Measurements from ENCODE around the gene BID. TPM values are rescaled to one million over a fixed set of nuclear protein-coding genes. Genes with fewer than 3 reads are reported as not detected.
"Not testable (repeated sequence)": the region's sequence is repeated elsewhere in the genome, so short reads cannot be mapped to it uniquely, and the experiment has no call there.

Gene BID
- polyA plus RNA-seq, 10 donors: 16.0 to 26.5 (median 20.0) TPM

DNA sequence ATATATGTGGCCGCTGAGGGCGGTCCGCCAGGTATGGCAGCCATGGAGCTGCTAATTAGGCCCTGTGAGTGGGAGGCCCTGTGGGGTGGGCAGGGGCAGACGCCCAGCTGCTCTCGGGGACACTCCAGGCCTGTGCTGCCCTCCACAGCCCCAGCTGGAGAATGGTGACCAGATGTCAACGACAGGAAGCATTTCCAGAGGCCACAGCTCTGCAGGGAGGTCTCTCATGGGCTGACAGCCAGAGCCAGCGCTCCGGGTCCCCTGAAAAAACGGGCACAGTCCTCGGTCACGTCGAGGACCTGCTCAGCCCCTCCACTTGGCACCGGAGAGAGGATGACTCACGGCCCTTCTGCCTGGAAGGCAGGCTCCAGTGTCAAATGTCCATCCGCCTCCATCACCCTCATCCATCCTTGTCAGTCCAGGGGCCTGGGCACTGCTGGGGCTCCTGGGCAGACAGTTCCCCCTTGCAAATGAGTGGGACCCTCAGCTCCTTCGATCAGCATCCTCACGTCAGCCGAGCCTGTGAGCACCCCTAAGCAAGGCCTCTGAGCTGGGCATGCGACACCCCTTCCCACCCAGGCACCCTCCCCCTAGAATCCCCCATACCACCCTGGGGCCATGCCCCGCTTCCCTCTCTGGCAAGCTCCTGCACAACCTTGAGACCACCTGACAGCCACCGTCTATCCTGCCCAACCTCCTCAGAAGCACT lies 1.9 kb downstream of the BID start:
- DNase-seq: peak in 1 of 3 donors; percentile 45

DNA sequence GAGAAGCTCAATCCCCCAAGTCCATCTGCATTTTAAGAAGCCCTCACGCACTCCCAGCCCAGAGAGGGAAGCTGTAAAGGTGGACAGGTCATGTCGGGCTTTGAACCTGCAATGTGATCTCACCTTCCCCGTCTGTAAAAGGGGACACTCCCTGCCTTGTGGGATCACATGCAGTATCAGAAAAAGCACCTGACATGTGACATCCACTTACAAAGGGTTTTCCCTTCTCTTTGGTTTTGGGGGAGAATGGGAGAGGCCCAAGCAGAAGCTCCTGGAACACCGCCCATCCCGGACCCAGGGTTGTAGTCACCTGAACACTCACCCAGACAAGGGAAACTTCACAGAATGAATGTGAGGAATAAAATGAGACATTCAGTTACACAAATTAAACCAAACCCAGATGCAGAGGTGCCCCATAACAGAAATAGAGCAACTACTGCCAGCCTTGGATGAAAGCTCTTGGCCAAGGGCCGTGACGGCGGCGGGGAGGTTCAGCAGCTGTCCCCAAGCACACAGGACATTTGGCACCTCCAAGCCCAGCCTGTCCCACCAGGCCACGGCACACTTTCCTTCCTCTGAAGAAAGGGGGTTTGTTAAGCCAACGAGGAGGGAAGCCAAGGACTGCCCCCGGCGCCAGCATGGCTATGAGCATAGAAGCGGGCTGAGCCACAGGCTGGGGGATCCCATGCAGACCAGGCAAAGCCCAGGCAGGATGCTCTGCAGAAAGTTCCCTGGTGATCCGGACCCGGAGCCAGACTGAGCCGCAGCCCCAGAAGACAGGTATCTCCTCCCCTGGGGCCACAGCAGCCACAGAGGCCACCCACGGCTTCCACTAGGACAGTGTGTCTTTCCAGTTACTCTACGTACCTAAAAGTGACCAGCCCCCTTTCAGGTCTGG lies 3.8 kb downstream of the BID start:
- DNase-seq: no peak

DNA sequence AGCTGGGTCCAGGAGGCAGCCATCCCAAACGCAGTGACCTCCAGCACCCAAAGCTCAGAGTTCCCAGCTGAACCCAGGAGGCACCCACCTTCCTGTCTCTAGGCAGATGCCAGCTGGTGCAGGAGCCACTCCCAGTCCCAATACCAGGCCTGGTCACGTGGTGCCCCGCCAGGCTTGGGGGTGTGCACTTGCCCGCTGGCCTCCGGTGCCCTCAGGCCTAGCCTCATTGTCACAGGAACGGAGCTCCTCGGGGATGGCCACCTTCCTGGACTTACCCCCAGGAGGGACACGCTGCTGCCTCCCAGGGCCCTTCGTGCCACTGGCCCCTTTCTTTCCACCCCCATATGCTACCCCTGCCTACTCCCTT lies 4.6 kb downstream of the BID start:
- no peak for DNase-seq

DNA sequence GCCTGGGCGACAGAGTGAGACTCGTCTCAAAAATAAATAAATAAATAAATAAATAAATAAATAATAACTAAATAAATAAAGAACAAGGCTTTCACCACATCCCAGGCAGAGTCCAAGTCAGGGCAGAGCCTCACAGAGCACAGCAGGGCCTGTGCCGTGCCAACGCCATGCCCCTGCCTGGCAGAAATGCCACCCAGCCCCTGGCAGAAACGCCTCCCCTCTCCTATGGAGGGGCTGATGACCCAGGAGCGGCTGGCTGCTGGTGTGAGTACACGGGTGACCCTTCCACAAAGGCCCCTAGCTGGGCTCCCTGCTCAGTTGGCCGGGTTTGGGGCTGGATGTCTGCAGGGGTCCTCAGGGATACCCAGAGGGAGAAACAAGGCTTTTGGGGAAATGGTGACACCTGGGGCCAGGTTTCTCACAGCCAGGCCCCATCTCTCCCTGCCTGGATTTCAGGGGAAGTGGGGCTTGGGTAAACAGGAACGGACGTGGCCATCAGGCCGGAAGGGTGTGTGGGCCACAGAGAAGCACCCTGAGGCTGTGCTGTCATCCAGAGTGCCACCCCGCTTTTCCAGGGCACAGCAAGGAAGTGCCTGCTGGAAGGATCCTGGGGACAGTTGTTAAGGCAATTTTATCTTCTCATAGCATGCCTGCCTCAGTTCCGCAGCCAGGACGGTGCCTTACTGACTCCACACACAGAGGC lies 5.1 kb downstream of the BID start:
- no peak for DNase-seq

DNA sequence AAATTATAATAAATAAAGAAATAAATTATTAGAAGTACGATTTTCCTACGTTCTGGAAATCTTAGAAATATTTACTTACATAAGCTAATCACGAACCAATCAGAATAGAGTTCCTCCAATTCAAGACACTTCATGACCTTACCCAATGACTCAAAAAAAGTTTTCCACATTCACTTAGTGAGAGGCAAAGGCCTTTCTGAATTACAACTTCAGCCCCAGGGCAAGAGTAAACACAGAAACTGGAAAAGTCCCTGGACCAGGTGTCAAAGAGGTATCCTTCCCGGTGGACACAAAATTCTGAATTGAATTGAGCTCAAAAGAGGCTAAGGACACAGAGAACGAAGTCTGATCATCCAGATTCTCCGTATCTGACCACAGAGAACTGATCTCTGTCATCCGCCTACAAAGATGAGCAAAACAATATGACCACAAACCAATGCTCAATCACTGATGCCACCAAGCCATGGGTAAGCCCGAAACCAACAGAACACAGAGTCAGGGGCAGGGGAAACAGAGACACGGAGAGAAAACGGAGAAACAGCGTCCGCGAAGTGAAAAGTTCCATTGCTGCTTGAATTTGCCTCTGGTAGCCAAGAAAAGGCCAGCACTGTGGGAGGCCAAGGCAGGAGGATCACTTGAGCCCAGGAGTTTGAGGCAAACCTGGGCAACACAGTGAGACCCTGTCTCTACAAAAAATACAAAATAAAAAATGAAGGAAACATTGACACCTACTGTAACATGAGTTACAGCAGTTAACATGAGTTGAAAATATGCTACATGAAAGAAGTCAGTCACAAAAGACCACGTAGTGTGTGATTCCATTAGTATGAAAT lies 6.8 kb downstream of the BID start:
- no peak for DNase-seq

DNA sequence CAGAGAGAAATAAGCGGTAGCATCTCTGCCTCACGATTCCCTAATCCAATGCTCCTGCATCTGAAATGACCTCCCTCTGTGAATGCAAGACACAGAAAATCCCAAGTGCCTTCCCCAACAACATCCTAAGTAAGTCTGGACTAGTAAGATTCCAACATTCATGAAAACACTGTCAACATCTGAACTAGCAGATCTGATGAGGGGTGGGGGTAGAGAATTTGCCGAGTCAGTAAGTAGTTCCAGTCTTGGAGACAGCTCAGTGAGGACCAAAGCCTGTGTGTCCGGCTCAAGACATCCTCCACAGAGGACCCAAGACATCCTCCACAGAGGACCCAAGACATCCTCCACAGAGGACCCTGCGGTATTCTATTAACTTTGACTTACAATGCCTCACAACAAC lies 9.4 kb downstream of the BID start:
- DNase-seq: not testable (repeated sequence)

DNA sequence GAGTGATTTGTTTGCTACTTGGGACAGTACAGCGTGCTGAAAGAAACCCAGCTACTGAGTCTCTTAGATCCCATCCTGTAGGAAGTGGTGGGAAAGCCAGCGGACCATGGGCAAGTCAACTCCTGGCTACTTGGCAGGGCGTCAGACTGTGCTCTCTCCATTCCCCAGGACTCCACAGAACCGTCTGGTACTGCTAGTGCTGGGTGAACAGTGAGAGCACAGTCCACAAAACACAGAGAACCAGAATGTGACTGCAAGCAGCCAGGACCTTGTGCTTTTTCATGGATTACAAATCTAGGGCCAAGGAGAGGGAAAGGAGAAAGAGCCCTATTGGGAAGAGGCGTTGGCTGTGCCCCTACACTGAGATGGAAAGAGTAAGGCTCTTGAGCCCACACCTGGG lies 10.2 kb downstream of the BID start:
- DNase-seq: no peak

DNA sequence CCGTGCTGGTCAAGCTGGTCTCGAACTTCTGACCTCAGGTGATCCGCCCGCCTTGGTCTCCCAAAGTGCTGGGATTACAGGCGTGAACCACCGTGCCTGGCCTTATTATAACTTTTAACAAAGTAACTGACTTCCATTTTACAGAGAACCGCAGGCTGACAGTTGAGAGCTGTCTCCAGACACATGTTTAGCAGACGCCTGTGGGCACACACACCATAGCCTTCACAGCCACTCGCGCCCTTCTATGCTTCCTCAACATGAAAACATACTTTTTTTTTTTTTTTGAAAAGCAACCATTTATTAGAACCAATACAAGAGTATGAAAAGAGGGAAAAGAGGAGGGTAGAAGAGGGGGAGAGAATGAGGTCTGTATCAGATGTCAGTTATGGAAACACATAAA lies 10.8 kb downstream of the BID start:
- not testable (repeated sequence) for DNase-seq

DNA sequence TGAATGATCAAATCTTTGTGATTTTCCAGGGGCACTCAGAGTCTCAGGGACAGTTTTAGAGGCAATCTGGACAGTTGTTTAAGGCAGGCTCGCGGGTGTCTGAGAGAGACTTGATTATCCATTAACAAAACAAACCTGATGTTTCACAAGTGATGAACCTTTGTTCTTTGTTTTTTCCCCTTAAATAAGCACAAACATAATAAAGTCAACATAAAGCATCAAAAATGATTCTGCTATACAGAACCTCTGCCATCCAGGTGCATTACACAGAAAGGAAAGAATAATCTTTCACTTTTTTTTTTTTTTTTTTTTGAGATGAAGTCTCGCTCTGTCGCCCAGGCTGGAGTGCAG lies 13.2 kb downstream of the BID start:
- DNase-seq: no peak

DNA sequence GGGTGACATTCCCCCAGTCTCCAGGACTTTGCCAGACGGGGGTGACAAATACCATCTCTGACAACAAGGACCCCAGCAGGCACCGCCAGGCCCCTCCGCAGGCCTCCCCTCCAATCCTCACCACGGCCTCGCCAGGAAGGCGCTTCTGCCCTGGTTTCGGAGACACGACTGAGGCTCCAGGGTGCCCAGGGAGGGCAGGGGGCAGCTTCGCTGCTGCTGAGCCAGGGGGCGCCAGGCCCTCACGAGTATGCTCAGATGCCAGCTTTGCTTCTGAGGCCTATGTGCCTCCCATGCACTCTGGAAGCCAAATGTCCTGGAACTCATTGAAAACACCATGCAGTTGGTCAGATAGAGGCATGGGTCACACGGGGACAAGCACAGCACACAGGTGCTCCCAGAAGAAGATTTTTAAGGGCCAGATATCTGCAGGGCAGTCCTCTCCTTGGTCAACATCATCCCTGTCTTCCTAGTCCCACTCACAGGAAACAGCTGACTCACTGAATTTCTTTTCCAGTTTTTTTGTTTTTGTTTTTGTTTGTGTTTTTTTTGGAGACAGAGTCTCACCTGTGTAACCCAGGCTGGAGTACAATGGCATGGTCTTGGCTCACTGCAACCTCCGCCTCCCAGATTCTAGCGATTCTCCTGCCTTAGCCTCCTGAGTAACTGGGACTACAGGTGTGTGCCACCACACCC lies 19.9 kb downstream of the BID start:
- DNase-seq: no peak

DNA sequence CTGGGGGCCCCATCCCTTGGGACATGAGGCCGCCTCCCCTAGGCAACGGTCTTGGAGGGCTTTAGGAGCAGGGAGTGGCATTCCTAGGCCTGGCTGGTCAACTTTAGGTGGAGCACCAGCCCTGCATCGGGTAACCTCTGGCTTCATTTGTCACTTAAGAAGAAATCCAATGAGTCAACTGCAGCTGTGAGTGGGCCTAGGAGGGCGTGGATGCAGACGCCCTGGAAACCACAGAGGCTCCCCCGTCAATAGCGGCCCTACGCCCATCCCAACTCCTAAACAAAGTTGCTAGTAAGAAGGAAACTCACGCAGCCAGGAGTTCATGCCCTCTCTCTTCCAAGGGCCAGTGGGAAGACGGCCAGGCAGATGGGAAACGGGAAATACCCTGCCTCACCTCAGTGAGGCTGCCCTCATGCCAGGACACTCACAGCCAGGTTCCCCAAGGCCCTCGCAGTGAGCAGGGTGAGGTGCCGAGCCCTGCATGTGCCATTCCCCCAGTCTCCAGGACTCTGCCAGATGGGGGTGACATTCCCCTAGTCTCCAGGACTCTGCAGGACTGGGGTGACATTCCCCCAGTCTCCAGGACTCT lies 20.8 kb downstream of the BID start:
- DNase-seq: no peak

DNA sequence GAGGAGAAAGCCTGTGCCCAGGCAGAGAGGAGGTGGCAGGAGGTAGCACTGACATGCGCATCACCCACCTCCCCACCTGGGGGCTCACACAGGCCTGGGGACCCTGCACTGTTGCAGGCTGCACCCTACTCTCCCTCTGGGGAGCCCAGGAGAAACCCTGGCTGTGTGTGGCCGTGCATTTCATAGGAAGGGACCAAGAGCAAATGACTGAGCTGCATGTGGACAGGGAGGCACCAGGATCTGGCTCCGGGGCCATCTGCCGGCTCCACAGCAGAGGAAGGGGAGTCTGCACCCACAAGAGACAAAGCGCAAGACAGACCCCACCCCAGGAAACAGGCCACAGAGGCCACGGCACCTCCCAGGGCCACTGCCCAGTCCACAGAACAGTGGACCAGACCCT lies 22.7 kb downstream of the BID start:
- no peak for DNase-seq

DNA sequence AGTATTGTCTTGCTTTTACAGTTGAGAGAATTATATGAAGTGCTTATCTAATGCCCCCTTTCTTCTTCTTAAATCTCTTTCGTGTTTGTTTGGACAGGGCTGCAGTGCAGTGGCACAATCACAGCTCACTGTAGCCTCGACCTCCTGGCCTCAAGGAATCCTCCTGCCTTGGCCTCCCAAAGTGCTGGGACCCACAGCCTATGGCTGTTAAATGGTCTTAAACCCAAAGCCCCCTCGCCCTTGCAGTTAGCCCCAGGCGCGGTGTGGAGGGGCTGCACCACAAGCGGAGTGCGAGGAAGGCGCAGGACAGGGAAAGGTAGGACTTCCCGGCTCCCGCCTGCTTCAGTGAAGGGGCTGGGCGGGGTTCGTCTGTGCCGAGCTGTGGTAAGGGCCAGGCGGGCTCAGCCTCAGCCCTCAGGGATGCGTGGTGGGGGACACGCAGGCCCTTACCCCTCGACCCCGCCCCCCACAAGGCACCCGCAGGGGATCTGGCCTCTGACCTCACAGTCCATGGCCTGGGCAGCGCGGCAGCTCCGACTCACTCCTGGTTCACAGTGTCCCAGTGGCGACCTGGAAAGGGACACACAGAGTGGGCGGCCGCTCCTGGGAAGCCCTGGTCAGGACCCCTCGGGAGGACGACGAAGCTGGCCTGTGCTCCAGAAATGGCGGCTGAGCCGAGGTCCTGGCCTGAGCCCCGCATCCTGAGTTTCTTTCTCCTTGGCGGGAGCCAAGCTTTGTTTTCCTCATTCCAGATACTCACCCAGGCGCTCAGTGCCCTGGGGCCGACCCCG lies 24.5 kb downstream of the BID start:
- no peak for DNase-seq

DNA sequence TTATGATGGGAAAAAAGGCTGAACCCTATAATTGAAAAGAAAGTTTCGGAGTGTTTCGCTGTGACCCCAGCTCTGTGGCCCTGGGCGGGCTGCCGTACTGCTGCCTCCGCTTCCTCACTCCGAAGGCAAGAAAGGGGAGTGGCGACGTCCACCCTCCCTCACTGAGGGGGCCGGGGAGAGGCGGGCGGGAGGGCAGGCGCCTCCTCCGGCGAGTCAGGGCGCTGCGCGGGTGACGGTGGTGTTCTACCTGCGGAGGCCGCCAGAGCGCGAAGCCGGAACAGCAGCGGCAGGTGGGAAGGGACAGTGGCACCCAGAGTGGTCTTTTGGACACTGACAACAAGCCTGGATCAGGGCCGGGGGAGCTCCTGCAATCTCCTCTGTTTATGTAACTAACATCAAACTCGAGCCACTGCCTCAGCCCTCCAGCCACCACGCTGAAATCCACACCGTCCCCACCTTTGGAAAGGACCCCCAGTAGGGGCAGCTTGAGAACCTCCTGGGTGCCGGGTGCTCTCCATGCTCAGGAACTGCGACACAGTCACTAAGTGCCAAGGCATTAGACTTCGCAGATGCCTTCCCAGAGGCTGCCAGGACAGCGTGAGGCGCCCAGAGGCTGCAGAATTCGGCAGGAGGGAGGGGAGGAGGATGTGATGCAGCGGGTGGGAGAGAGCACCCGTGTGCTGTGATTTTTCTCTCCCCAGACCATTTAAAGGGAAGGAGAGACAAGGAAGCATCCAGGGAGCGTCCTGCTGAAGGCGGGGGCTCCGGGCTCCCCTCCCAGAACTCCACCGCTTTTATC lies 25.5 kb downstream of the BID start:
- no peak for DNase-seq

DNA sequence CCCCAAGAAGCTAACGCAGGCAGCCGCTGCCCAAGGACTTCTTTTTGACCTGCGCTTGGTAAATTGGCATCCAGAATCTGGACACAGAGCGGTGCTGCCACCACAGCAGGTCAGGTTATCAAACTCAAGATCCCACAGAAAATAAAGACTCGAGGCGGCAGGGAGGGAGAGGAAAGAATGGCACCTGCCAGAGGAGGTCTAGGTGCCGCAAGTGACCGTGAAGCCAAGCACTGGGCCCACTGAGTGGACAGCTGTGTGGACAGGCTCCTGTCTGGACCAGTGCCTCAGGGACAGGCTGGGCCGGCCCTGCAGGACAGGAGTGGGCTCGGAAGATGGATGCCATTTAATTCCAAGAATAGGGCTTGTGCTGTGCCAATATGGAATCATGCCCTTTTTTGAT lies 27.4 kb downstream of the BID start:
- DNase-seq: no peak

DNA sequence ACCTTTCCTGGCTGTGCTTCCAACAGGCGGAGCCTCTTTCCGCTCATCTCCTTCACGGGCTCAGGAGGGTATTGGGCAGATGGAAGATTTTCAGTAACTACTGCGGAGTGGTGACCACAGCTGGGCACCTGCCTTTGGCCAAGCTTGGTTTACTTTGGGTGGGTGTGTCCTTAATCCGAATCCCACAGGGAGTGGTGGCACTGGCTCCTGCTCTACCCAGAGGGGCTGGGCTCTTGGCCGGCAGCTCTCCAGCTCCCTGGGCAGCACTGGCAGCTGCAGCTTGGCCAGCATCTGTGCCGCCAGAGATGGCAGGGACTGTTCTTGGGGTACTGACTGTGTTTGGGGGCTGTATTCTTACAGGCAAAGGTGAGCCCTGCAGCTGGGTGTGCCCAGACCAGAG lies 29.8 kb downstream of the BID start:
- DNase-seq: no peak

DNA sequence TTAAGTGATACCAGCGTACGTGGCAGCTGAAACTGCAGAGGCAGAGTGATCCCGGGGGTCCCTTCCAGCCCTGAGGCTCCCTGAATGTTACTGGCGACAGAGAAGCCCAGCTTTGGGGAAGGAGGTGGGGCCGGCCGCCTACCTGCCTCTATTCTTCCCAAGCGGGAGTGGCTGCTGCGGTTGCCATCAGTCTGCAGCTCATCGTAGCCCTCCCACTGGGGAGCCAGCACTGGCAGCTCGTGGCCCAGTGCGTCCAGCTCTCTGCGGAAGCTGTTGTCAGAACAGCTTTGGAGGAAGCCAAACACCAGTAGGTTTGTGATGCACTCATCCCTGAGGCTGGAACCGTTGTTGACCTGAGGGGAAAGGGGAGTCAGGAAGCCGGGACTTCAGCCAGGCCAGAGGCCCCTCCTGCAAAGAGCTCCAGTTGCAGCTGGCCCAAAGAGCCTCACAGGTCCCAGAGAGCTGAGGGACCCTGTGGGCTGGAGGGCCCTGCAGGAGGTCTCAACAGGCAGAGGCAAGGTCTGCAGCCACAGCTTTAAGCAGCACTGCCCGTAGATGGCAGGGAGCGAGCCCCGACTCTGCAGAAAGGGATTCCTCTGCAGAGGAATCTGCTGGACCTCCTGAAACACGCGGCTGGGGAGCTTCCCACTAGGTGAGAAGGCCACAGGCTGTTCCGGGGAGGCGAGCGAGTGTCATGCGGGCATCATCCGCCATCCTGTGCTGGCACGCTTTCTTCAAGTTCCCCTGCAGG lies 30.4 kb downstream of the BID start:
- DNase-seq: peak in 1 of 3 donors; percentile 42

DNA sequence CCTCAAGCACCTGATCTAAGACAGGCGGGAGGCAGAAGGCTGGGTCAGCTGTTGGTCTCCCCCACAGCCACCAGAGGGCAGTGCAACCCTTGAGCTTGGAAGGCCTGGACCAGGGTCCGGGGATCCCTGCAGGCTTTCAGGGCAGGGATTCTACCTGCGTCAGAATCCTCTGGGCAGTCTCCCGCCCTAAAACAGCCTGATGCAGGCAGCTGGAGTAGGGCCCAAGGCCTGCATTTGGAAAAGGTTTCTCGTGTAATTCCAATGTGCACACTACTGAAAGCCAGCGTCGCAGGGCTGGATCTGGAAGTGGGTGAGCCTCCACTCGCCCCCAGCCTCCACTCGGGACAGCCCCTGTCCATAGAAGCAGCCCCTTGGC lies 31.8 kb downstream of the BID start:
- DNase-seq: peak; percentile 41 to 72 (median 56)

Data from muscle of back (tissue), 11 donors.